ENCODE results near the gene FBXO17.

The FBXO17 gene

GRCh38 chr19:39004403-39004802 is 28.9 kb upstream of the FBXO17 start:
- Histone ChIP-seq H3K4me3 (ENCODE audit: low read length, poor library complexity, severe bottlenecking) (no peak overlapping the region), H3K4me1 (ENCODE audit: insufficient read depth, low read length, poor library complexity, severe bottlenecking) (peaks cover 3% of the 10 kb centered on the region), H3K36me3 (ENCODE audit: insufficient read depth, low read length) (no peaks in the 10 kb centered on the region), H2AFZ (ENCODE audit: low read length) (no peak overlapping the region), H3K27me3 (ENCODE audit: insufficient read depth, low read length, poor library complexity, severe bottlenecking) (no peaks in the 10 kb centered on the region), H4K20me1 (ENCODE audit: insufficient read depth, low read length, poor library complexity, severe bottlenecking) (no peaks in the 10 kb centered on the region), H3K79me2 (ENCODE audit: insufficient read depth, low read length) (no peaks in the 10 kb centered on the region), H3K9ac (ENCODE audit: low read depth, low read length, poor library complexity, severe bottlenecking) (no peak overlapping the region), H3K9me2 (replicated peaks; ENCODE audit: low read depth, low read length) (no peaks in the 10 kb centered on the region), H3F3A (ENCODE audit: low read depth) (no peaks in the 10 kb centered on the region), H3K9me3 (ENCODE audit: insufficient read depth, low read depth, low read length) (no peaks in the 10 kb centered on the region), H3K4me2 (ENCODE audit: low read depth, low read length, poor library complexity, severe bottlenecking) (no peak overlapping the region)
- TF ChIP-seq EZH2phosphoT487 (IDR thresholded peaks at IDR 0.05; ENCODE audit: borderline replicate concordance) (no peak), CTCF (conservative IDR thresholded peaks at IDR 0.05; ENCODE audit: low read length) (no peak)

GRCh38 chr19:39003796-39004195 is 28.3 kb upstream of the FBXO17 start:
- TF ChIP-seq EZH2phosphoT487 (IDR thresholded peaks at IDR 0.05; ENCODE audit: borderline replicate concordance) (no peak), CTCF (conservative IDR thresholded peaks at IDR 0.05; ENCODE audit: low read length) (no peak)
- no peaks in the 10 kb centered on the region for H3F3A ChIP-seq (ENCODE audit: low read depth)
- H3K9me2 ChIP-seq (replicated peaks; ENCODE audit: low read depth, low read length) = no peaks in the 10 kb centered on the region
- H3K9me3 ChIP-seq (ENCODE audit: insufficient read depth, low read depth, low read length) = no peaks in the 10 kb centered on the region
- no peaks in the 10 kb centered on the region for H4K20me1 ChIP-seq (ENCODE audit: insufficient read depth, low read length, poor library complexity, severe bottlenecking)
- H3K79me2 ChIP-seq (ENCODE audit: insufficient read depth, low read length) = no peaks in the 10 kb centered on the region
- no peak overlapping the region for H3K4me2 ChIP-seq (ENCODE audit: low read depth, low read length, poor library complexity, severe bottlenecking)
- no peaks in the 10 kb centered on the region for H3K36me3 ChIP-seq (ENCODE audit: insufficient read depth, low read length)
- no peaks in the 10 kb centered on the region for H3K27me3 ChIP-seq (ENCODE audit: insufficient read depth, low read length, poor library complexity, severe bottlenecking)
- H3K4me3 ChIP-seq (ENCODE audit: low read length, poor library complexity, severe bottlenecking) = no peak overlapping the region
- peaks cover 3% of the 10 kb centered on the region for H3K4me1 ChIP-seq (ENCODE audit: insufficient read depth, low read length, poor library complexity, severe bottlenecking)
- H3K9ac ChIP-seq (ENCODE audit: low read depth, low read length, poor library complexity, severe bottlenecking) = no peak overlapping the region
- H2AFZ ChIP-seq (ENCODE audit: low read length) = no peak overlapping the region

GRCh38 chr19:39003188-39003587 is 27.6 kb upstream of the FBXO17 start:
- H3K9me2 ChIP-seq (replicated peaks; ENCODE audit: low read depth, low read length) = no peaks in the 10 kb centered on the region
- no peak for TF ChIP-seq EZH2phosphoT487 (IDR thresholded peaks at IDR 0.05; ENCODE audit: borderline replicate concordance)
- no peak for TF ChIP-seq CTCF (conservative IDR thresholded peaks at IDR 0.05; ENCODE audit: low read length)
- H3K4me2 ChIP-seq (ENCODE audit: low read depth, low read length, poor library complexity, severe bottlenecking) = no peak overlapping the region

More at GRCh38 chr19:39003188-39003587, 27.6 kb upstream of the FBXO17 start:
- Histone ChIP-seq H3K36me3 (ENCODE audit: insufficient read depth, low read length) (no peaks in the 10 kb centered on the region), H3K4me1 (ENCODE audit: insufficient read depth, low read length, poor library complexity, severe bottlenecking) (peaks cover 3% of the 10 kb centered on the region), H3K27me3 (ENCODE audit: insufficient read depth, low read length, poor library complexity, severe bottlenecking) (no peaks in the 10 kb centered on the region), H2AFZ (ENCODE audit: low read length) (no peak overlapping the region), H3K9me3 (ENCODE audit: insufficient read depth, low read depth, low read length) (no peaks in the 10 kb centered on the region), H3F3A (ENCODE audit: low read depth) (no peaks in the 10 kb centered on the region), H3K9ac (ENCODE audit: low read depth, low read length, poor library complexity, severe bottlenecking) (no peak overlapping the region), H3K79me2 (ENCODE audit: insufficient read depth, low read length) (no peaks in the 10 kb centered on the region), H3K4me3 (ENCODE audit: low read length, poor library complexity, severe bottlenecking) (no peak overlapping the region), H4K20me1 (ENCODE audit: insufficient read depth, low read length, poor library complexity, severe bottlenecking) (no peaks in the 10 kb centered on the region)
